ENCODE results near the gene TLE6.

TLE6 gene

DNA sequence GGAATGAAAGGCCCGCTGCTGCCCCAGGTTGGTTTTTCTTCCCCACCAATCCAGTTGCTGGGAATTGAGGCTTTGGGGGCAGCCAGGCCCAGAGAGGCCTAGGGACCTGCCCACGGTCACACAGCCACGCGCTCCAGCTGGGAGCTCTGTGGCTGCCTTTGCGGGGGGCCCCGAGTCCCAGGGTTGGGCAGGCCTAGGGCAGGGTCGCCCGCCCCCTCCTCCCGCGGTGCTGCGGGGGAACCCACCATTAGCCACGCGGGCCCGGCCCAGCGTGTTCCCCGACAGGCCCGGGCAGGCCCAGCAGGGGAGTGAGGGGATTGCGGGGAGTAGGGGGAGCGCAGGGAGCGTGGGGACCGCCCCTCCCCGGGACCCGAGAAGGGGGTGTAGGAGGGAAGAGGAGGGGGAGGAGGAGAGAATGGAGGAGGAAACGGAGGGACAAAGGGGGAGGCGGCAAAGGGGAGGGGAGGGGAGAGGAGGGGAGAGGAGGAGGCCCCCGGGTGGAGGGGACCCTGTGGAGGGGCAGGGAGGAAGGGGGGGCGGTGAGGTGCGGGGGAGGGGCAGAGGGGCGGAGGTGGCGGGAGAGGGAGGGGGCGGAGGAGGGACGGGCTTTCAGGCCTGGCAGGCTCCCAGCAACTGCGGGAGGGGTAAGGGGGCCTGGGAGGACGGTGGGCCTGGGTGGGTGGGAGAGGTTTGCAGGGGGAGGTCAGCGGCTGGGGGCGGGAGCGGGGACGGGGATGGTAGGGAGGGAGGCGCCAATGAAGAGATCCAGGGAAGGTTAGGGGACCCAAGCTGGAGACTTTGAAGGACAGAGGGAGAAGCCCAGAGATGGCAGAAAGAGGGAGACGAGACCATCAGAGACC, 64.6 kb downstream of the TLE6 start:
- Mint-ChIP-seq H3K36me3 (no peaks in the 10 kb centered on the region), H3K27me3 (no peaks in the 10 kb centered on the region), H3K27ac (peak overlapping the region; percentile 80), H3K4me1 (peaks cover 19% of the 10 kb centered on the region), H3K4me3 (no peak overlapping the region), H3K9me3 (no peaks in the 10 kb centered on the region)

DNA sequence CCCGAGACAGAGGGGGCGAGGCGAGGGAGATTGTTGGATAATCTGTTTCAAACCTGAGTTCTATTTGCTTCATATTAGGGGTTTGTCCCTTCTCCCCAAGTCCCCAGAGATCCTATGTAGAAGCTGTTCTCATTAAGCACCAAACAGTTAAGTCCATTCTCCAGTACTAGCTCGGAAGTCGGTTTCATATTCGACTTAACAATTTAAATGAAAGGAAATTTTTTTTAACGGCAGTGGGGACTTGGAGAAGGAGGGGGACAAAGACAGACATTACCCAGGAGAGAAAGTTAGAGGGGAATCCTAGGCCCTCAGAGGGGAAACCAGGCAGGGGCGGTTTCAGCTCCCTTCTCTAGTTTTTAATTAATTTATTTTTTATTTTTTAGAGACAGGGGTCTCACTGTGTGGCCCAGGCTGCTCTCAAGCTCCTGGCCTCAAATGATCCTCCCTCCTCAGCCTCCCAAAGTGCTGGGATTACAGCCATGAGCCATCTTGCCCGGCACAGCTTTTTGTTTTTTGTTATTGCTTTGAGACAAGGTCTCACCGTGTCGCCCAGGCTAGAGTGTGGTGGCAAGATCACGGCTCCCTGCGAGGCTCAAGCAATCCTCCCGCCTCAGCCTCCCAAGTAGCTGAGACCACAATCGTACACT, 65.4 kb downstream of the TLE6 start:
- no peaks in the 10 kb centered on the region for H3K36me3 Mint-ChIP-seq
- H3K27me3 Mint-ChIP-seq = no peaks in the 10 kb centered on the region
- no peaks in the 10 kb centered on the region for H3K9me3 Mint-ChIP-seq
- peak overlapping the region; percentile 80 for H3K27ac Mint-ChIP-seq
- peaks cover 24% of the 10 kb centered on the region for H3K4me1 Mint-ChIP-seq
- H3K4me3 Mint-ChIP-seq = no peak overlapping the region
